LNCAP (cell line): Measurements from ENCODE around the gene UBE2L3.

ENCODE experiments used
- TF ChIP-seq, protein P1 (sequence below): fragments of 450-650 bp; IDR thresholded peaks from 2 replicates; pipeline ENCODE4 v1.5.1; 2017; ENCODE audit warnings: mild to moderate bottlenecking

The UBE2L3 gene

DNA sequence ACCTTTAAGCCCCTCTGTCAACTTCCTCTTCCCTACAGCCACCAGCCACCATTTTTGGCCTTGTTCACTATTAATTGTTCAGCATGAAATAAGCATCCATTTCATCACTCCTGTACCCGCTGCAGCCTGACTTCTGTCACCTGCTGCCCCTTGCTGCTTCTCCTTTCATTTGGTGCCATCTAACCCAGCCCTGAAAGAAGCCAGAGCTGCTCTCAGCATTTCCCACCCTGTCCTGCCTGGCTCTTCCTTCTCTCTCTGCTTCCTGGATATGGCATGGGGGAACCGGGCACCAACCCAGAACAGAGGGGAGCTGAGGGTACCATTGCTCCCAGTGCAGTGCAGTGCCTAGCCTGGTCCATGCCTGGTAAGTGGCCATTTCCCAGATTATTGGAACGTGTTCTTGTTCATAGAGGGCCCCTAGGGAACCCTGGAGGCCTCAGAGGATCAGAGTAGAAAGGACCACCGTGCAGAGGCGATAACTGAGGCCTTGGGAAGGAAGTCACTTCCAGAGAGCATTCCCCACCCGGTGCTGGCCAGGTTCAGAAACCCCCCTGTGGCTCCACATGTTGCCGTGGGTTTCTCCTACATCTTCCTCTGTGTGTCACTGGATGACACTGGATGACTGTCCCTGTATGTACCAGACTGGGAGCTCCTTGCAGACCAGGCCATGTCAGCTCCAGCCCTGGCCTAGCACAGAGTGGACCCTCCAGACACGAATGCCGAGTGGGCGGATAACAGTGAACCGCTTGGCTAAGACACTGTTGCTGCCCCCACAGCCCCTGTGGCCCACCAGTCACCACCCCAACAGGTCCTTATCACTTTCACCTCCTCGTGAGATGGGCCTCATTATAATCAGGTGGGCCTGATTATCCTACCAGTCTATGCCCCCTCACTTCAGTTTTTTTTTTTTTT, 57.6 kb downstream of the UBE2L3 start:
- TF ChIP-seq, protein P1, sequence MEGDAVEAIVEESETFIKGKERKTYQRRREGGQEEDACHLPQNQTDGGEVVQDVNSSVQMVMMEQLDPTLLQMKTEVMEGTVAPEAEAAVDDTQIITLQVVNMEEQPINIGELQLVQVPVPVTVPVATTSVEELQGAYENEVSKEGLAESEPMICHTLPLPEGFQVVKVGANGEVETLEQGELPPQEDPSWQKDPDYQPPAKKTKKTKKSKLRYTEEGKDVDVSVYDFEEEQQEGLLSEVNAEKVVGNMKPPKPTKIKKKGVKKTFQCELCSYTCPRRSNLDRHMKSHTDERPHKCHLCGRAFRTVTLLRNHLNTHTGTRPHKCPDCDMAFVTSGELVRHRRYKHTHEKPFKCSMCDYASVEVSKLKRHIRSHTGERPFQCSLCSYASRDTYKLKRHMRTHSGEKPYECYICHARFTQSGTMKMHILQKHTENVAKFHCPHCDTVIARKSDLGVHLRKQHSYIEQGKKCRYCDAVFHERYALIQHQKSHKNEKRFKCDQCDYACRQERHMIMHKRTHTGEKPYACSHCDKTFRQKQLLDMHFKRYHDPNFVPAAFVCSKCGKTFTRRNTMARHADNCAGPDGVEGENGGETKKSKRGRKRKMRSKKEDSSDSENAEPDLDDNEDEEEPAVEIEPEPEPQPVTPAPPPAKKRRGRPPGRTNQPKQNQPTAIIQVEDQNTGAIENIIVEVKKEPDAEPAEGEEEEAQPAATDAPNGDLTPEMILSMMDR = no peak

DNA sequence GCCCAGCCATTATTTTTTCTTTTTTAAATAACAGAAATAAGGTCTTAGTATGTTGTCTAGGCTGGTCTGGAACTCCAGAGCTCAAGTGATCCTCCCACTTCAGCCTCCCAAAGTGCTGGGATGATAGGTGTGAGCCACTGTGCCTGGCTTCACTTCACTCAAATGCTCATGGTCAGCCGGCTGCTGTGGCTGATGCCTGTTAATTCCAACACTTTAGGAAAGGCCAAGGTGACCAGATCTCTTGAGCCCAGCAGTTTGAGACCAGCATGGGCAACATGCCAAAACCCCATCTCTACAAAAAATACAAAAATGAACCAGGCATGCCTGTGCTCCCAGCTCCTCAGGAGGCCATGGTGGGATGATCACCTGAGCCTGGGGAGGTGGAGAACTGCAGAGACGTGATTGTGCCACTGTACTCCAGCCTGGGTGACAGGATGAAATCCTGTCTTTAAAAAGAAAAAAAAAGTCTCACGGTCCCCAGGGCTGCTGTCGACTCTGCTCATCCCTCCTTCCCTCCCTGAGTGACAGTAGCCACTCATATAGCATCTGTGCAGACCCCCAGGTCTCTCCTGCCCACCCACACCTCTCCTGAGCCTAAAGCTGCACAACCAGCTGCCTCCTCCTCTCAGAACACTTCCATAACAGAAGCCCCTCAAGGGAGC, 58.7 kb downstream of the UBE2L3 start:
- TF ChIP-seq, protein P1 = no peak

DNA sequence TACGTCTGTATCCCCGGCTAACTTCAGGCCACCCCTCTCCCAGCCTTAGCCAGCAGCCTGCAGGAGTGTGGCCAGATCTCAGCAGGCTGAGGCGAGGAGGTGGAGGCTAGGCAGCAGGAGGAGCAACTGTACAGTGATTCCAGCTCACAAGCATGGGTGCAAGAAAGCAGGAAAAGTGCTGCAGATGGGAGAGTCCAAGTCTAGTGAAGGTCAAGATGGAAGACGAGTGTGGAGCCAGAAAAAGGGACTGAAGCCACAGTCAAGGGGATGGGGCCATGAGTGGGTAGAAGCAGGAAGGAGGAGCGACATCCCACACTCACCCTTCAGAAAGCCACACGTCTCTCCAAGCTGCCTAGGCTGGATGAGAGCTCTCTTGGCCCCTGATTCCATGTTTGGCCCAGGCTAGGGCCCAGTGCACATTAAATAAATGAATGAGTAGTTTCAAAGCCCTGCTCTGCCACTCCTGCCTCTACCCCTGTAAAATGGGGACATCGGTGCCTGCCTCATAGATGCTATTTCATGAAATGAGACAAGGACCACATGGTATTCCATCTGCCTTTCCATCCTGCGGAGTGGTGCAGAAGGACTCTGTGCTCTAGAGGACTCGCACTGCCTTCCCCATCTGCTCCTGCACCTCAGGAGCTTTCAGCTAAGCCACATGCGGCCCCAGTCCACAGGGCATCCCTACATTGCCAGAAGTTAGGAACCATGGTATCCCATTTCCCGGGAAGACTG, 59.4 kb downstream of the UBE2L3 start:
- TF ChIP-seq, protein P1 = no peak

DNA sequence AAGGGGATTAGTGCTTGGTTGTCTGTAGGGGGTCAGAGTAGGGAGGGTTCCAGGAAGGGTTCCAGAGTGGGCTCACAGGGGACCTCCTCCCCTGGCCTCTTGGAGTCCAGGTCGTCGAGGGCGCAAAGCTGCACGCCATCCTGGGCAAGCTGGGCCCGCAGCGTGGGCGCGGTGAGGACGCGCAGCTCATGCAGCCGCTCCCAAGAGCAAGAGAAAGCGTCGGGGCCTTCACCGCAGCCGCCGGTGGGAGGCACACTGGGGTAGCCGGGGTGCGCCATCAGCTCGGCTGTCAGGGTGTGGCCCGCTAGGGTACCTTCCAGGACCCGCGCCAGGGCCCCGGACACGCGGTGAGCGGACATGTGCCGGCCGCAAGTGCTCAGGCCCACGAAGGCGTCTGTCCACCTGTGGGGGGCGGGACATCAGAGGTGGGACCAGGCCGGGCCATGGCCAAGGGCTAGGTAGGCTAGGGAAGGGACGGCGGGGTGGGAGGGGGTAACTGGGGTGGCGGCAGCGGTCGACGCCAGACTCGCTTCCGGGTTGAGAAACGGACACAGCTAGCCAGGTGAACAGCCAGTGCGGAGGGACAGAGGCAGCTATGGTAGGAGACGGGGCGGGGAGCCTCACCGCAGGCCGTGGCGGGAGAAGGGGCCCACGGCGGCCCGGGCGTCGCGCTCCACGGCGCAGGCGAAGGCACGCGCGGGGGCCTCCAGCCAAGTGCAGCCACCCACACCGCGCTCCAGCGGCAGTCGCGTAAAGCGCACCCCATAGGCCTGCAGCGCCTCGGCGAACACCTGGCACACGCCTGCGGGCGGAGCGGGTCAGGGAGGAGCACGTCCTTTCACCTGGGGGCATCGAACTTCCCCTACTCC, 61.1 kb downstream of the UBE2L3 start:
- TF ChIP-seq, protein P1 = no peak

DNA sequence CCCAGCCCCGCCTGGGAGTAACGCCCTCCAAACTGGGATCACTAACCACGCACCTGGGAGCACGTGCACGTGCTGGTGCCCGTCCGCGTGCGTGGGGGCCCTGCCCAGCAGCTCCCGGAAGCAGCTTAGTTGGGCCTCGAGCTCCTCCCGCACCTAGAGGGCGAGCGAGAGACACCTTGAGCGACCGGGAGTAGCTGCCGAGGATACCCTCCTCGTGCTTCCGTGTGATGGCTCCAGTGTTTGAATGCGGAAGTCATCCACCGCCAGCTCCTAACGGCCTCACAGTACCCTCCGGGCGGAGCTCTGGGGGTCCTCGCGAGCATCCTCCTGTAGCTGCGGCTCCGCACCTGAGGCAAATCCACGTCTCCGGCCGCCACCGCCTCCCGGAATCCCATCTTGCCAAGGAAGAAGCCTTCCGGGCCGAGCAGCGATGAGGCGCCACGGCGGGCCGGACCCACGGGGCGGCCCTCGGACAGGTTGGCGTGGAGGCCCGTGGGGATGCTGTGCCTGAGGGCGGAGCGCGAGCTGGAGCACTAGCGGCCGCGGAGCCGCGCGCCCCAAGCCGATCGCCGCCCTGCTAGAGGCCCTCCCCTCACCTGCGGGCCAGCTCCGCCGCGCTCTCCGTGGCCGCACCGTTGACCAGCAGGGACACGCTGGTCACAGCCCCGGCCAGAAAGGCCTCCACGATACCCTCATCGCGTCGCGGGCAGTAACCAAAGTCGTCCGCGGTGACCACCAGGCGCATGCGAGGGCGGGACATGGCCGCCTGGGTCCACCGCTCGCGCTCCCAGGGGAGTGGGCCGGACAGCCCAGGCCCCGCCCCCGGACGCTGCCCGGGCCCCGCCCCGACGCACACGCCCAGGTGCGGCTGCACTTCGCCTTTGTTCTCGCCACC, 62.0 kb downstream of the UBE2L3 start, which contains the start of gene YDJC:
YDJC (minus strand) TSS at position 768 of the 895 bp plus-strand sequence; CDS start at position 760, 8 bp downstream.
- TF ChIP-seq, protein P1 = peak; percentile 66

DNA sequence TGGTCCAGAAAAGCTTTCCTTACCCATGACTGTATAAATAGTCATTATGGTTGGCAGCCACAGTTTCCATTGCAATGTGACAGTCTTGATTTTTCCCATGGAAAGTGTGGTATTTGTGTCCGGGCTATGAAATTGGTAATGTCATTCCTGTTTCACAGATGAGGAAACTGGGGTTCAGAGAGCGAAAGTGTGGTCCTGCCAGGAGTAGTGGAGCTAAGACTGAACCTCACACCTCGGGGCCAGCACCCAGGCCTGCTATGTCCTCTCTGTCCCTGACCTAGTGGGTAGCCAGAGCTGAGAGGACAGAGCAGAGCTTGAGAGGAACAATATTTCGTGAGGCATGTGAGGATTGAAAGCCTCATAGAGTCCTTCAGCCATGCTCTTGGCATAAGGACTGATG, 63.5 kb downstream of the UBE2L3 start:
- TF ChIP-seq, protein P1 = no peak
